SU-DHL-6 (cell line): ENCODE measurements around the gene OXSR1.

Source experiments
- CTCF ChIP-seq: fragments of 200-600 bp; sonication (generic); IDR thresholded peaks from one replicate; pipeline ENCODE4 v1.5.1; 2017; ENCODE audit warnings: antibody characterized with exemption, mild to moderate bottlenecking, low read length, moderate library complexity; ENCODE audit not compliant: insufficient read depth, poor library complexity, severe bottlenecking
- EZH2phosphoT487 ChIP-seq: fragments of 200-600 bp; sonication (generic), shearing (Covaris generic); conservative IDR thresholded peaks from 2 replicates; pipeline ENCODE4 v1.6.1; 2018; ENCODE audit warnings: mild to moderate bottlenecking, antibody characterized with exemption, low read length, moderate library complexity, mixed read lengths

- TF ChIP-seq CTCF (no peak), EZH2phosphoT487 (no peak)
Measured at GRCh38 chr3:38116471-38117162, 48.7 kb upstream of the OXSR1 start.
